A673 (cell line): ENCODE results near the gene PSPC1.

Source experiments
- CTCF ChIP-seq: fragments of 300-800, 200-600 bp; sonication (generic); conservative IDR thresholded peaks from 2 replicates; pipeline ENCODE4 v1.5.1; 2017; ENCODE audit warnings: low read depth, mild to moderate bottlenecking, antibody characterized with exemption, low read length, moderate library complexity, mixed read lengths
- EZH2 ChIP-seq: fragments of 200-600 bp; sonication (generic); IDR thresholded peaks from 2 replicates; pipeline ENCODE4 v1.6.1; 2017; ENCODE audit warnings: borderline replicate concordance, low read depth, mild to moderate bottlenecking, mixed read lengths, antibody characterized with exemption, low read length; ENCODE audit not compliant: poor library complexity, severe bottlenecking

GRCh38 chr13:19767966-19768365, 14.8 kb downstream of the PSPC1 start:
- TF ChIP-seq CTCF = no peak
- no peak for TF ChIP-seq EZH2
